ENCODE data around the gene EFEMP2.
"Not testable (repeated sequence)": the region's sequence is repeated elsewhere in the genome, so short reads cannot be mapped to it uniquely, and the experiment has no call there.

The EFEMP2 gene

GRCh38 chr11:65900899-65901180, 28.2 kb upstream of the EFEMP2 start:
- DNase-seq (ENCODE audit: extremely low read depth in 1 of 2, low read depth in 1 of 2) = no peak

- peak; percentile 92 to 95 for DNase-seq (ENCODE audit: extremely low read depth in 1 of 2, low read depth in 1 of 2)
Measured at GRCh38 chr11:65900125-65900898, 27.7 kb upstream of the EFEMP2 start, which contains the start of gene FOSL1. FOSL1 (minus strand) TSS chr11:65900388; CDS start chr11:65900339, 49 bp downstream.

- peak; percentile 64 to 76 for DNase-seq (ENCODE audit: extremely low read depth in 1 of 2, low read depth in 1 of 2)
Measured at GRCh38 chr11:65899356-65900124, 26.9 kb upstream of the EFEMP2 start.

- no peak for DNase-seq (ENCODE audit: extremely low read depth in 1 of 2, low read depth in 1 of 2)
Measured at GRCh38 chr11:65898656-65899355, 26.2 kb upstream of the EFEMP2 start.

DNA sequence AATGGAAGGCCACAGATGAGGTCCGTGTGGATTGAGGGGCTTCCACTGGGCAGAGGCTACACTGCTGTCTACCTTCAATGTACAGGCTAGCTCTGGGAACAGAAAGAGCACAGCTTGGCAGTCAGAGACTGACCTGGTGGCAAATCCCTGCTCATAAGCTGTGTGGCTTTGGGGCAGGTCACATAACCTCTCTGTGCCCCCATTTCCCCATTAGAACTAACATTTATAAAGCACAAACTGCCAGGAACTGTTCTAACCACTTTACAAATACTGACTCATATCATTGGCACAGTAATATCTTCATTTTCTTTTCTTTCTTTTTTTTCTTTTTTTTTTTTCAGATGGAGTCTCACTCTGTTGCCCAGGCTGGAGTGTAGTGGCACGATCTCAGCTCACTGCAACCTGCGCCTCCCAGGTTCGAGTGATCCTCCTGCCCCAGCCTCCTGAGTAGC, 24.4 kb upstream of the EFEMP2 start:
- DNase-seq (ENCODE audit: extremely low read depth in 1 of 2, low read depth in 1 of 2) = no peak

- no peak for DNase-seq (ENCODE audit: extremely low read depth in 1 of 2, low read depth in 1 of 2)
Measured at GRCh38 chr11:65896034-65896999, 23.7 kb upstream of the EFEMP2 start.

DNA sequence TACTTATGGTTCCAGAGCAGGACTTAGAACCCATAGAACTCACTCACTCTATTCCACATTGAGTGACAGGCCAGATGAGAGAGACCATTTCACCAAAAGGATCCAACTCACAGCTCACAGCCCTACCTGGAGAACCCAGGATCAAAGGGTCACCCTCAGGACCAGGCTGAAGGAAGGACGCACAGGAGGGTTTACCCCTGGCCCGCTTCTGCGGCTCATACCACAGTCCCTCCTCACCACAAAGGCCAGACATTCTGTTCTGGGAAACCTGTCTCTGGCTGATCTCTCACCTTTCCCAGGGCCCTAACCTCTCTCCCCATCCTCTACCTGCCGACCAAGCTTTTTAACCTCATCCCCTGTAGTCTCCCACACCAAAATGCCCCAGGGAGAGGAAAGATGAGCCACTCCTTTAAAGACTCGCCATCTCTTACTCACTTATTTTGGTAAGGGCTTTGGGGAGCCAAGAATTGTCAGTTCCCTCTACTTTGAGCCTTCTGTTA, 22.9 kb upstream of the EFEMP2 start:
- no peak for DNase-seq (ENCODE audit: extremely low read depth in 1 of 2, low read depth in 1 of 2)

DNA sequence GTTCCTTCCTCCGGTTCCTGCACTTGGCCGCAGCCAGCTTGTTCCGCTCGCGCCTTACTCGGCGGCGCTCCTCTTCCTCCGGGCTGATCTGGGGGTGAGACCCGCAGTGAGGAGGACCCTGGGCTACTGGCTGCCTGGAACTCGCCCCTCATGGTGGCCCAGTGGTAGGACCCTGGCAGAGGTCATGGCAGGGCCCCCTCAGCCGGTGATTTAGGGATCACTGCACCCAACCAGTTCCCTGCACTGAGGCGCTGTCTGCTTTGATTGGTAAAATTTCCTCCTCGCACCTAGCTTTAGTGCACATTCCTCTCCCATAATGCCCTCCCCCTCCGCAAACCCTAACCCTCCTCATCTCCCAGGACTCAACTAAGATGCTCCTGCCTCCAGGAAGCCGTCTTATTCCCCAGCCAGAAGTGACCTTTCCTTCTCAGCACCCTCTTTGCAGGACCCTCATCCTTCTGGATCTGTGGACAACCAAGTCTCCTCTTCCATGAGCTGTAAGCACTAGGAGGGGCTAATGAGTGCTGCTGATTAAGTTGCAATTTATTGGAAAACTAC, 21.5 kb upstream of the EFEMP2 start:
- no peak for DNase-seq (ENCODE audit: extremely low read depth in 1 of 2, low read depth in 1 of 2)

DNA sequence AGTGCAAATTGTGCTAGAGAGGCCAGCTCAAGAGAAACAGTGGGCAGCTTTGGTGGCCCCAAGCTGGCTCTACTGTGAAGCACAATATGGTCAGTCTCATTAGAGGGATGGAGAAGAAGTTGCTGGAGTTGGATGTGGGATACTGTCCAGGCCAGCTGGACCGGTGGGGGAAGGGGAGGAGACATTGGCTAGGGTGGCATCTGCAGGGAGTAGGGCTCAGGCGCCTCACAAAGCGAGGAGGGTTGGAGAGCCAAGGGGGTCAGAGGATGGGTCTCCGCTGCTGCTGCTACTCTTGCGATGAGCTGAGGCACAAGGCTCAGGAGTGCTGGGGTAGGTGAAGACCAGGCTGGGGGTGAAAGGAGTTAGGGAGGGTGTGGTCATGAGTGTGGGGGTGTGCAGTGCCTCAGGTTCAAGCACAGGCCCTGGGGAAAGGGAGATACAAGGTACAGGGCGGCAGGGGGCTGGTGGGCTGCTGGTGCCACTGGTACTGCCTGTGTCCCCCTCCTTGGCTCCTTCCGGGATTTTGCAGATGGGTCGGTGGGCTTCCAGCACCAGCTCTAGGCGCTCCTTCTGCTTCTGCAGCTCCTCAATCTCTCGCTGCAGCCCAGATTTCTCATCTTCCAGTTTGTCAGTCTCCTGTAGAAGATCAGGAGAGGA, 20.2 kb upstream of the EFEMP2 start:
- no peak for DNase-seq (ENCODE audit: extremely low read depth in 1 of 2, low read depth in 1 of 2)

- DNase-seq (ENCODE audit: extremely low read depth in 1 of 2, low read depth in 1 of 2) = not testable (repeated sequence)
Measured at GRCh38 chr11:65892137-65892540, 19.5 kb upstream of the EFEMP2 start.

GRCh38 chr11:65891219-65892136, 18.9 kb upstream of the EFEMP2 start:
- DNase-seq (ENCODE audit: extremely low read depth in 1 of 2, low read depth in 1 of 2) = no peak

DNA sequence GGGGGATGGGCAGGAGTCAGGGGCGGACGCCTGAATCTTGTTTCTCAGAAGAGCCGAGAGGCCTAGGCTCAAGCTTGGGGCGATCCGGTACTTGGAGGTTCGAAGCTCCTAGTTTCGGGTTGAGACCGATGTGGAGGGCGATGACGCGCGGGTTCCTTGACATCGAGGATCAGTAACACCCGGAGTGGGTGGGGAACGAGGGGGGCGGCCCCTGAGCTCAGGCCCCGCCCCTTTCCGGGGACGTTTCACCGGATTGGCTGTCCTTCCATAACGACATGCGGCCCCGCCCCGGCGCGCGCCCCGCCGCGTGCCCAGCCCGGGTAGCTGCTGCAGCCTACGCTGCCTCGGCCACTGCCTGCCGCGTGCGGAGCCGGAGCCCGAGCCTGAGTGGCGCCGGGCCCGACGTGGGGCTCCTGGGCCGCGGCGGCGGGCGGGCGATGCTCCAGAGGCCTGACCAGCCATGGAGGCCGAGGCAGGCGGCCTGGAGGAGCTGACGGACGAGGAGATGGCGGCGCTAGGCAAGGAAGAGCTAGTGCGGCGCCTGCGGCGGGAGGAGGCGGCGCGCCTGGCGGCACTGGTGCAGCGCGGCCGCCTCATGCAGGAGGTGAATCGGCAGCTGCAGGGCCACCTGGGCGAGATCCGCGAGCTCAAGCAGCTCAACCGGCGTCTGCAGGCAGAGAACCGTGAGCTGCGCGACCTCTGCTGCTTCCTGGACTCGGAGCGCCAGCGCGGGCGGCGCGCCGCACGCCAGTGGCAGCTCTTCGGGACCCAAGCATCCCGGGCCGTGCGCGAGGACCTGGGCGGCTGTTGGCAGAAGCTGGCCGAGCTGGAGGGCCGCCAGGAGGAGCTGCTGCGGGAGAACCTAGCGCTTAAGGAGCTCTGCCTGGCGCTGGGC, 18.0 kb upstream of the EFEMP2 start, which contains the start of gene CCDC85B:
TSS of gene CCDC85B (plus strand) at position 350 of the 895 bp plus-strand sequence. CDS start at position 461, 111 bp downstream.
- peak; percentile 98 for DNase-seq (ENCODE audit: extremely low read depth in 1 of 2, low read depth in 1 of 2)

GRCh38 chr11:65888163-65888814, 15.7 kb upstream of the EFEMP2 start, which contains the start of gene FIBP:
FIBP (minus strand) TSS chr11:65888471; CDS start chr11:65888418, 53 bp downstream.
- DNase-seq (ENCODE audit: extremely low read depth in 1 of 2, low read depth in 1 of 2) = peak; percentile 95

- no peak for DNase-seq (ENCODE audit: extremely low read depth in 1 of 2, low read depth in 1 of 2)
Measured at GRCh38 chr11:65887723-65888162, 15.1 kb upstream of the EFEMP2 start.

- DNase-seq (ENCODE audit: extremely low read depth in 1 of 2, low read depth in 1 of 2) = no peak
Measured at GRCh38 chr11:65886826-65887722, 14.5 kb upstream of the EFEMP2 start.
